H1 (cell line): ENCODE results near the gene ATP6AP1.

Source experiments
- ASH2L ChIP-seq: fragments of 200-600, 300-600 bp; sonication (generic); IDR thresholded peaks from one replicate; pipeline ENCODE4 v1.7.1; 2017; ENCODE audit warnings: low read length
- CTCF ChIP-seq, 3 experiments: IDR thresholded peaks; 1 replicate in 2 of 3; 2 replicates in 1 of 3; pipeline versions ENCODE4 v1.5.1 to v1.6.1; 2011; ENCODE audit warnings: low read length in 3 of 3, mild to moderate bottlenecking in 3 of 3, inconsistent platforms in 2 of 3, low read depth in 1 of 3, moderate library complexity in 1 of 3; ENCODE audit not compliant: insufficient read depth in 1 of 3; ENCODE audit errors: control extremely low read depth in 1 of 3
- EZH2 ChIP-seq: fragments of 200-600 bp; sonication (generic); IDR thresholded peaks from 2 replicates; pipeline ENCODE4 v1.7.1; 2012; ENCODE audit warnings: low read depth, mild to moderate bottlenecking, moderate library complexity, low read length, inconsistent platforms; ENCODE audit not compliant: severe bottlenecking
- GTF2F1 ChIP-seq: IDR thresholded peaks from 2 replicates; pipeline ENCODE4 v1.6.1; 2012; ENCODE audit warnings: low read depth, low read length, improper control_type of control experiment, borderline replicate concordance
- JUND ChIP-seq: IDR thresholded peaks from 2 replicates; pipeline ENCODE4 v1.6.1; 2011; ENCODE audit warnings: mild to moderate bottlenecking, improper control_type of control experiment, low read length
- POLR2AphosphoS5 ChIP-seq: IDR thresholded peaks from 2 replicates; pipeline ENCODE4 v1.6.1; 2011; ENCODE audit warnings: low read depth, low read length
- RBBP5 ChIP-seq: IDR thresholded peaks from 2 replicates; pipeline ENCODE4 v1.7.1; 2012; ENCODE audit warnings: low read depth, mild to moderate bottlenecking, inconsistent platforms, low read length, moderate library complexity, borderline replicate concordance
- SP2 ChIP-seq: IDR thresholded peaks from 2 replicates; pipeline ENCODE4 v1.6.1; 2012; ENCODE audit warnings: mild to moderate bottlenecking, low read length, inconsistent platforms
- TAF1 ChIP-seq: IDR thresholded peaks from 2 replicates; pipeline ENCODE4 v1.6.1; 2011; ENCODE audit warnings: mild to moderate bottlenecking, low read depth, low read length
- TBP ChIP-seq: IDR thresholded peaks from 2 replicates; pipeline ENCODE4 v1.6.1; 2011; ENCODE audit warnings: low read depth, low read length, improper control_type of control experiment
- TEAD4 ChIP-seq: IDR thresholded peaks from 2 replicates; pipeline ENCODE4 v1.6.1; 2012; ENCODE audit warnings: low read depth, low read length, inconsistent platforms, mixed read lengths
- YY1 ChIP-seq: IDR thresholded peaks from 2 replicates; pipeline ENCODE4 v1.6.1; 2011; ENCODE audit warnings: low read depth, mild to moderate bottlenecking, low read length
- ZNF274 ChIP-seq: IDR thresholded peaks from 2 replicates; pipeline ENCODE4 v1.7.0; 2012; ENCODE audit warnings: low read length, borderline replicate concordance; ENCODE audit errors: extremely low read depth

GRCh38 chrX:154383359-154384283 is 44.9 kb upstream of the ATP6AP1 start:
- TF ChIP-seq TEAD4 (no peak), ASH2L (no peak), SP2 (no peak), JUND (no peak), EZH2 (no peak), CTCF (IDR thresholded peaks at IDR 0.05; ENCODE audit: control extremely low read depth in 1 of 3, insufficient read depth in 1 of 3, low read depth in 1 of 3, low read length in 3 of 3) (no peak), POLR2AphosphoS5 (peak; percentile 52; the same call in 1 of the 2 replicates), TAF1 (no peak), ZNF274 (no peak), GTF2F1 (no peak), YY1 (no peak), TBP (no peak), RBBP5 (no peak)
